HCT116 (cell line): ENCODE results near the gene WWP2. TPM values are rescaled to one million over a fixed set of nuclear protein-coding genes. Genes with fewer than 3 reads are reported as not detected.
A peak's percentile ranks its signal among the peaks of the same experiment; 100 is the strongest.

Experiments
- ATAC-seq: fragments of 200-7000 bp; cut with Tn5 transposase; 2 replicates; pipeline ENCODE4 v1.9.1; 2020; ENCODE audit warnings: mild to moderate bottlenecking, moderate library complexity
- BruUV-seq: library from RNA; stranded (reverse); fragments of 400-500 nt; replicated peaks from 2 replicates; lab custom pipeline; 2021; lab: Mats Ljungman, UMichigan
- CTCF ChIA-PET: fragments of 300-600 bp; sonication (Branson Sonifier 250); formaldehyde crosslinking; loops from one replicate; lab custom pipeline; 2021; ENCODE audit warnings: antibody characterized with exemption; lab: Charles Lee
- POLR2A ChIA-PET: fragments of 300-600, 350-600 bp; sonication (Branson Sonifier 250); formaldehyde crosslinking; loops from one replicate; lab custom pipeline; 2021; ENCODE audit warnings: antibody characterized with exemption; lab: Charles Lee
- RAD21 ChIA-PET, 2 experiments: fragments of 300-600 bp; sonication (Branson Sonifier 250); formaldehyde crosslinking; loops; one replicate each; lab custom pipeline; 2023; ENCODE audit warnings: low total read pairs in 2 of 2; ENCODE audit not compliant: uncharacterized antibody in 2 of 2, unreplicated experiment in 2 of 2, low non-redundant PET in 1 of 2; lab: Charles Lee
- DNase-seq: peaks from one replicate; pipeline ENCODE4 v3.0.0-alpha.2; 2010; ENCODE audit warnings: low read depth, low spot score
- H2AFZ ChIP-seq: fragments of 200-600 bp; shearing (Covaris generic), sonication (generic); 2 replicates; pipeline ENCODE4 v1.6.1; 2017; ENCODE audit warnings: low read depth, mixed run types, mixed read lengths, antibody characterized with exemption, low read length; ENCODE audit not compliant: poor library complexity, severe bottlenecking
- H3K27ac ChIP-seq: 2 replicates; pipeline ENCODE4 v1.5.1; 2012; ENCODE audit warnings: low read depth, low read length
- H3K27me3 ChIP-seq: fragments of 200-600 bp; sonication (generic); 2 replicates; pipeline ENCODE4 v1.6.1; 2016; ENCODE audit warnings: mixed run types, low read length, mixed read lengths; ENCODE audit not compliant: insufficient read depth
- H3K36me3 ChIP-seq, 2 experiments: fragments of 200-500 bp in 1 of 2; fragments of 200-600 bp in 1 of 2; sonication (Bioruptor generic) in 1 of 2; sonication (generic) in 1 of 2; 2 replicates each; pipeline versions ENCODE4 v1.5.1 to v1.6.1; 2014 to 2016; ENCODE audit warnings: low read length in 2 of 2, inconsistent platforms in 1 of 2, mixed read lengths in 1 of 2, mixed run types in 1 of 2; ENCODE audit not compliant: insufficient read depth in 2 of 2, control insufficient read depth in 1 of 2
- H3K4me1 ChIP-seq, 2 experiments: fragments of 200-600 bp in 1 of 2; sonication (generic) in 1 of 2; 2 replicates each; pipeline versions ENCODE4 v1.5.1 to v1.6.1; 2012 to 2017; ENCODE audit warnings: low read length in 2 of 2, inconsistent platforms in 1 of 2, mild to moderate bottlenecking in 1 of 2, mixed read lengths in 1 of 2, mixed run types in 1 of 2, moderate library complexity in 1 of 2; ENCODE audit not compliant: insufficient read depth in 2 of 2, control insufficient read depth in 1 of 2
- H3K4me2 ChIP-seq: fragments of 200-600 bp; sonication (generic); 2 replicates; pipeline ENCODE4 v1.6.1; 2017; ENCODE audit warnings: mixed run types, low read length, mixed read lengths
- H3K4me3 ChIP-seq, 2 experiments: fragments of 200-600 bp in 1 of 2; sonication (generic) in 1 of 2; replicated peaks in 1 of 2; 2 replicates each; pipeline ENCODE4 v1.5.1; 2011 to 2016; ENCODE audit warnings: low read length in 2 of 2, control low read depth in 1 of 2, low read depth in 1 of 2, mild to moderate bottlenecking in 1 of 2, mixed read lengths in 1 of 2, mixed run types in 1 of 2
- H3K79me2 ChIP-seq: fragments of 200-600 bp; sonication (generic); 2 replicates; pipeline ENCODE4 v1.6.1; 2017; ENCODE audit warnings: mild to moderate bottlenecking, mixed run types, low read length, moderate library complexity, mixed read lengths; ENCODE audit not compliant: insufficient read depth
- H3K9ac ChIP-seq: fragments of 200-600 bp; sonication (generic); 2 replicates; pipeline ENCODE4 v1.6.1; 2016; ENCODE audit warnings: low read length, mixed read lengths
- H3K9me2 ChIP-seq: fragments of 200-600 bp; sonication (generic), shearing (Covaris generic); 2 replicates; pipeline ENCODE4 v1.6.1; 2017; ENCODE audit warnings: mixed run types, mild to moderate bottlenecking, moderate library complexity; ENCODE audit not compliant: insufficient read depth
- H3K9me3 ChIP-seq, 2 experiments: fragments of 200-500 bp in 1 of 2; fragments of 200-600 bp in 1 of 2; sonication (Bioruptor generic) in 1 of 2; sonication (generic) in 1 of 2; 2 replicates each; pipeline ENCODE4 v1.6.1; 2014 to 2017; ENCODE audit warnings: low read length in 2 of 2, mixed read lengths in 2 of 2, inconsistent platforms in 1 of 2, low read depth in 1 of 2, mild to moderate bottlenecking in 1 of 2, mixed run types in 1 of 2, moderate library complexity in 1 of 2; ENCODE audit not compliant: control insufficient read depth in 1 of 2, insufficient read depth in 1 of 2
- H4K20me1 ChIP-seq: fragments of 200-600 bp; sonication (generic), shearing (Covaris generic); 2 replicates; pipeline ENCODE4 v1.6.1; 2017; ENCODE audit warnings: mixed run types, mild to moderate bottlenecking, moderate library complexity; ENCODE audit not compliant: insufficient read depth
- CEBPB ChIP-seq: IDR thresholded peaks from 2 replicates; pipeline ENCODE4 v1.6.1; 2012; ENCODE audit warnings: low read depth
- CTCF ChIP-seq, 3 experiments: fragments of 200-600 bp in 1 of 3; sonication (generic) in 1 of 3; IDR thresholded peaks in 2 of 3; conservative IDR thresholded peaks in 1 of 3; 2 replicates each; pipeline ENCODE4 v1.5.1; 2012 to 2017; ENCODE audit warnings: low read depth in 2 of 3, low read length in 2 of 3, antibody characterized with exemption in 1 of 3, borderline replicate concordance in 1 of 3, control low read depth in 1 of 3, mild to moderate bottlenecking in 1 of 3, mixed read lengths in 1 of 3, mixed run types in 1 of 3, moderate library complexity in 1 of 3; ENCODE audit not compliant: insufficient read depth in 1 of 3
- EGR1 ChIP-seq: IDR thresholded peaks from 2 replicates; pipeline ENCODE4 v1.6.1; 2012; ENCODE audit warnings: low read depth
- EZH2 ChIP-seq: fragments of 200-600 bp; sonication (generic); IDR thresholded peaks from 2 replicates; pipeline ENCODE4 v1.6.1; 2017; ENCODE audit warnings: antibody characterized with exemption, mixed run types
- POLR2AphosphoS5 ChIP-seq: IDR thresholded peaks from 2 replicates; pipeline ENCODE4 v1.6.1; 2011; ENCODE audit warnings: mild to moderate bottlenecking, low read depth, low read length, moderate library complexity
- REST ChIP-seq: IDR thresholded peaks from 2 replicates; pipeline ENCODE4 v1.6.1; 2012; ENCODE audit warnings: low read depth
- ZFX ChIP-seq: fragments of 450-650 bp; IDR thresholded peaks from 2 replicates; pipeline ENCODE4 v1.6.1; 2017
- intact Hi-C: fragments of 100-400 bp; cut with micrococcal nuclease; formaldehyde crosslinking; loops from 2 replicates; pipeline ENCODE4 v1.10.0; 2022
- total RNA-seq: library from RNA; stranded (reverse); gene quantifications from one replicate; pipeline ENCODE4 v1.2.1, GENCODE V29; 2021; ENCODE audit not compliant: unreplicated experiment

WWP2 gene
- total RNA-seq, 1 experiment from 2014 or later: 44.2 TPM

DNA sequence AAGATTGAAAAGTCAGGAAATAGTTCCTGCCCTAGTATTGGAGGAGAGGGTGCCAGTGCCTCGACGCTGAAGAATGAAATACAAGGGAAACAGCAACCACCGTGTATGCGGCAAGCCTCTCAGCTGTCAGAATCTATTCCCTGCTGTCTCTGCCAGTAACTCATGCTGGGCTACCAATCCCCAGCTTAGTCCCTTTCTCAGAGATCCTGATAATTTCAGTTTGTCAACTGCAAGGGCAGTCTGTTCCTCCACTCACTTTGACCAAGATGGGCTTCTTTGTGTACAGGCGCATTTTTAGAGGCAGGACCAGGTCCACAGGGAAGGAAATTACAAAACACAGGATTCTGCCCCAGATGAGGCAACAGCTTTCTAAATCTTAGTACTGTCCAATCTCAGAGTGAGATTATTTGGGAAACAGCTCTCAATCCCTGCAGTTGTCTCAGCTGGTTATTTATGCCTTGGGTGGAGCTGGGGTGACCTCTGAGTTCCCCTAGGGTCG, 37.1 kb upstream of the WWP2 start:
- H2AFZ ChIP-seq: no peak overlapping the region
- no TSS peak for BruUV-seq
- intact Hi-C loops: no loop called here

More for the DNA sequence above, 37.1 kb upstream of the WWP2 start:
- peaks cover 2 to 15% of the 10 kb centered on the region in 2 experiments; a peak in 1 of 4 replicates for H3K36me3 ChIP-seq
- RAD21 ChIA-PET: interaction anchor here in 1 of 2 experiments (0.6 kb wide), 1 partner anchor 397 kb away, joined by 4 read pairs; no protein-coding TSS in a partner anchor
- TF ChIP-seq EGR1 (no peak), ZFX (no peak), CEBPB (no peak), CTCF (IDR thresholded peaks at IDR 0.05 in 2 of 3, conservative IDR thresholded peaks at IDR 0.05 in 1 of 3; ENCODE audit: borderline replicate concordance in 1 of 3, insufficient read depth in 1 of 3, low read depth in 2 of 3, low read length in 2 of 3) (no peak), EZH2 (no peak), REST (no peak), POLR2AphosphoS5 (no peak)
- TF ChIP-seq, all 23 proteins: peak for 0
- ChIA-PET POLR2A (interaction anchor here (0.6 to 2.2 kb wide), 6 partner anchors 12 to 327 kb away, joined by 3 to 13 read pairs (median 4); partner anchors contain the start of gene NOB1), CTCF (interaction anchor here (1.6 to 5.5 kb wide), 2 partner anchors 13 to 30 kb away, joined by 6 to 22 read pairs; partner anchors contain the start of gene NOB1)
- no peaks in the 10 kb centered on the region for H3K27me3 ChIP-seq
- H3K4me2 ChIP-seq: peak overlapping the region; percentile 81
- DNase-seq: no peak
- ATAC-seq: no peak
- H3K9me3 ChIP-seq: no peaks in the 10 kb centered on the region
- peak overlapping the region; percentile 94 to 96 for H3K4me3 ChIP-seq
- H3K9me2 ChIP-seq: no peaks in the 10 kb centered on the region
- H4K20me1 ChIP-seq: no peaks in the 10 kb centered on the region
- H3K79me2 ChIP-seq: peaks cover 71% of the 10 kb centered on the region
- H3K4me1 ChIP-seq: peaks cover 34 to 68% of the 10 kb centered on the region in 2 experiments
- peak overlapping the region; percentile 89 for H3K27ac ChIP-seq
- H3K9ac ChIP-seq: peak overlapping the region; percentile 86
